ENCODE data around the gene POU3F1.
A peak's percentile ranks its signal among the peaks of the same experiment; 100 is the strongest.

Gene POU3F1

GRCh38 chr1:38026592-38027200 lies 19.9 kb downstream of the POU3F1 start:
- DNase-seq, result peak in 1 of 2 experiments; percentile 4

DNA sequence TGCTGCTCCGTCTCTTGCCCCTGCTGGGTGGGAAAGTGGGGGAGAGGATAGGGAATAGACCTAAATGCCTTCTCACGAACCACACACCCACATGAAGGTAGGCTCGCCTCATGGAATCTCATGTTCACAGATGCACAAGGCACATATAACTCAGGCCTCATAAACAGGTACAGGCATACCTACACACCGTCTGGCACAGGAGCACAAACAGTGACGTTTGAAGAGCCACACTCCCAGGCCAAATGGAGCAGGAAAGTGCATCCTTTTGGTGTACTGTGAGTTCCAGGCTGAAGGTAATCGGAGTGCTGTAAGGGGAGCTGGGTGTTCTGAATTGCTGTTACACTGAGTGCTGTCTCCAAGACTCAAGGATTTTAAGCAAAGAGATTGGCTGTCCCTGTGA lies 20.9 kb downstream of the POU3F1 start:
- DNase-seq, result no peak

DNA sequence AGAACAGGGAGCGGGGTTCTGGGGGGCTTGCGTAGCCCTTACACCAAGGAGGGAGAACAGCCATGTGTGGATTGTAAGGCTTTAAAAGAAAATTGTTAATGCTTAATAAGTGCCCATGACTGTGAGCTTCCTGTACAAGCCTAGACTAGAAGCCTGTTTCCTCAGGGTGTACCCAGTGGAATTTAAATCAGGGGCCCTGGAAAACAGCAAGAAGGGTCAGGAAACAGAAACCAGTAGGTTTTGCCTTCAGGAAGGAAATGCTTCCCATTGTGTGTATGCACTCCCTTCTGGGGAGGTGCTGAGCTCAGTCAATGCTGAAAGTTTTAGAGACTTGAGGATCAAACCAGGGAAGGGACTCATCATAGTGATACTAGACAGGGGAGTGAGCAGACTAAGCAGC lies 21.4 kb downstream of the POU3F1 start:
- DNase-seq, result no peak

DNA sequence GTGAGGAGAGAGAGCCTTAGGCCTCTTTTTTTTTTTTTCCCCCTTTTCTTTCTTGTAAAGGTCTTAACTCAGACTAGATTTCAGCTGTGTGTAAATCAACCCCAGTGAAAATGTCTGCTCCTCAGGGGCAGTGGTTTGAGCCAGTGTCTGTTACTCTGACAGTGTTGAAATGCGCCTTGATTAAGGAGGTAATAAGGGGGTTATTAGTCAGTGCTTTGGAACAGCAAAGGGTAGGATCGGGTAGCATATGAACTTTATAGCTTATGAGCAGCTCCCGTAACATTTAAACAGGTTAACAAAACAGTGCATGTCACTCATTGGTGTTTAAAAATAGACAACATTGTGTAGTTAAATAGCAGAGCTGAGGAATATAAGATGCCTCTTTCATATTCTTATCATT lies 23.8 kb downstream of the POU3F1 start:
- no peak for DNase-seq

GRCh38 chr1:38021969-38022368 lies 24.6 kb downstream of the POU3F1 start:
- DNase-seq, result no peak

DNA sequence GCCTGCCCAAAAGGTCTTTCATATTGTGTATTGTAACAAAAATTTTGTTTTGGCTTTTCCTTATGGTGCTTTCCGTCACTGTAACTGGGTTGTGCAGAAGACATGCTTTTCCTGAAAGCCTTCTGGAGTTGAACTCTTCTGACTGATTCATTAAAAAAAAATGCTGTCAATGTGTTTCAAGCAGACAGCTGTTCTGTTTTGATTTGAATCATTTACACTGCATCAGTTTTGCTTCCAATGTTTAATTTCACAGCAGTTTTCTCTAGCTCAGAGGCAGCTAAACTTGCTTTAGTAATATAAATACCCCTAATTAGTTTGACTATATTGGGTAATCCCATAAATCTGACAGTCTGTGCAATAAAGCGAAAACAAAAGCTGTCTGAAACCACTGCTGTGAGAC lies 26.2 kb downstream of the POU3F1 start:
- no peak for DNase-seq

DNA sequence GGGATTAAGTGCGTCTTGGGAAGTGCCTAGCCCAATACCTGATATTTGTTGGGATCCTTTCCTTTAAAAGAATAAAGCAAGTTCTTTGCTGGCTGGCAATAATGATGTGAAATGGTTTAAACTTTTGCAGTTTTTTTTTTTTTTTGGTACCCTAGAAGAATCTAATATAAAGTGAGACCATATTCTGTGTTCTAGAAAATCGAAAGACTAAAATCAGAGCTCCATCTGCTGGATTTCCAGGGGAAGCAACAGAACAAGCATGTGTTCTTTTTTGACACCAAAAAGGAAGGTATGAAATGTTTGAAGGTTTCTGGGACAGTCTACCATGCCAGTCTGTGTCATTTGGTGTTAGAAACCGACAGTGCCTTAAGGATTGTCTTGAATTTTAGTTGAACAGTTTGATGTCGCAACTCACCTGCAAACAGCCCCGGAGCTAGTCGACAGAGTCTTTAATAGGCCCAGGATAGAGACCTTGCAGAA lies 27.7 kb downstream of the POU3F1 start:
- peak in 1 of 2 experiments; percentile 15 for DNase-seq

DNA sequence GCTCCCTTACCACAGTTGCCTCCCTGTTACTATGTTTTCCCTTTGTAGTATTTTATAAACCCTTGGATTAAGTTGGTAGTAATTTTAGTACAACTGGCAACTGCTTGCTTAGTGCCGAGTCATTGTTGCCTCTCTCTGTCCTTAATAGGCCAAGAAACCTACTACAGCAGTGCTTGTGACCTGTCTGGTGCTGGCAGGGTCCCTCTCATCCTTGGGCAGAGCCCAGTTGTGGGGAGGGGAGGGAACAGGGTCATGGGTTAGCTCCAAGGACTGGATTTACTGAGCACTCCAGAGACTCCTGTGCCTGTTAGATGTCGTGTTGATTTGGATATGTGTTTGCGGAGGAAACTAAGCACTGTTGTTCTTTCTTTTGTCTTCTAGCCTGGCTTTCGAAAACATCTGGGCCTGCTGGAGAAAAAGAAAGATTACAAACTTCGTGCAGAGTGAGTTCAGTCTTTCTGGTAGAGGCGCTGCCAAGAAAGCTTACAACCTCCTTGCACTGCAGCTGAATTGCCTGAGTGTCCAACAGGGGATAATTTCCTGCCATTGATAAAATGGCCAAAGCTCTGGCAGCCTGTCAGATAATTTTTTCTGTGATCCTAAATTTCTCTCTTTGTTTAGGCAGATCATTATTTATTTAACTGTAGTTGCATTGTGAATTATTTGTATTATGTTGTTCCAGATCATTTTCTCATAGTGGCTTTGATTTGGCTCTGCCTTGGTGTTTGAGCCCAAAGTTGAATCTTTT lies 30.4 kb downstream of the POU3F1 start:
- DNase-seq, result no peak

DNA sequence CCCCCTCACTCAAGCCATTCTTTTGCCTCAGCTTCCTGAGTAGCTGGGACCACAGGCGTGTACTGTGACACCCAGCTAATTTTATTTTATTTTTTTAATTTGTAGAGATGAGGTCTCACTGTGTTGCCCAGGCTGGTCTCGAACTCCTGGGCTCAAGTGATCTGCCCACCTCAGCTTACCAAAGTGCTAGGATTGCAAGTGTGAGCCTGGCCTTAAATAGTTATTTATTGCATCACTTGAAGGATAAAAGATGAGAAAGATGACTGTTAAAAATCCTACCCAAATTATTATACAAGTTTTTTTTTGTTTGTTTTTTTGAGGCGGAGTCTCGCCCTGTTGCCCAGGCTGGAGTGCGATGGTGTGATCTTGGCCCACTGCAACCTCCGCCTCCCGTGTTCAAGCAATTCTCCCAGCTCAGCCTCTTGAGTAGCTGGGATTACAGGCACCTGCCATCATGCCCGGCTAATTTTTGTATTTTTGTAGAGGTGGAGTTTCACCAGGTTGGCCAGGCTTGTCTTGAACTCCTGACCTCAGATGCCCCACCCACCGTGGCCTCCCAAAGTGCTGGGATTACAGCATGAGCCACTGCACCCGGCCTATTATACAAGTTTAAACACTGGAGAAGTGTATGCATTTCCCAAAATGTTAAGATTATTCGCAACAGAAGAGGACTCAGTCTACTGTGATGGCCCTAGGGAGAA lies 31.7 kb downstream of the POU3F1 start:
- no peak for DNase-seq

GRCh38 chr1:38014171-38014570 lies 32.4 kb downstream of the POU3F1 start:
- no peak for DNase-seq

GRCh38 chr1:38013227-38013622 lies 33.4 kb downstream of the POU3F1 start:
- DNase-seq, result no peak

DNA sequence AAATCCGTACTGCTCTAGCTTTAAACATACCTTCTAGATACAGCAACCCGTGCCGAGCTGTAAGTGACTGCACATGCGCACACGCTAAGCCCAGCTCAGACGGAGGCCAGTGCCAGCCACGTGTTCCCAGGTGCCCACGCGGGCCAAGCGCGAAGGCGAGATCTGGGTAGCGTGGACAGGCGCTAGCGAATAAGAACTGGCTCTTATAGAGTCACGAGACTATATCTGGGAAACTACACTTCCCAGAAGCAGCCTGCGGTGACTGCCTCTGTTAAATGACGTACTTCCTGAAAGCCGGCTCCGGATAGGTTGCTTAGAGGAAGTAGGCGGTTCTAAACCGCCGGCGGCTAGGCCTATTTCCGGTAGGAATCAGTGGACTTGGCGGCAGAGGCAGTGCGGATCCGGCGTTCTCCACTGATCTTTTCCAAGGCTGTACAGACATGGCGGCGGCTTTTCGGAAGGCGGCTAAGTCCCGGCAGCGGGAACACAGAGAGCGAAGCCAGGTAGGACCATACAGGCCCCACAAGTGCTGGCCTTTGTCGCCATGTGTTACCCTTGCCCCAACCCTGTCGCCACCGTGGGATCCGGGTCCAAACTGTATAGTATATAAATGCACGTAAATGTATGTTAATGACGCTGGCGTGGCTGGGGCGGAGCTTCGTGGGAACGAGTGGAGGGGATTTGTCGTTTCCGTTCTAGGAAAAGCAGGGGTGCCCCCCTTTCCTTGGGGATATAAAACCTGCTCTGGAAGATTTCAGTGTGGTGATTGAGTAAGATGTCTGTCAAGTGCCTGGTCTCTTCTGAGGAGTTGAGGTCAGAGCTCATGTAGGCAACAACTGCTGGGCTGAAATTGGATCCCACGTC lies 34.0 kb downstream of the POU3F1 start, which contains the start of gene UTP11:
Gene UTP11, plus strand, starts transcription at position 372 of the 864 bp plus-strand sequence. Its CDS starts 69 bp downstream, at position 441.
- peak; percentile 98 to 99 for DNase-seq

- DNase-seq, result no peak
These were observed 36.8 kb downstream of the POU3F1 start for GRCh38 chr1:38009841-38010180.

DNA sequence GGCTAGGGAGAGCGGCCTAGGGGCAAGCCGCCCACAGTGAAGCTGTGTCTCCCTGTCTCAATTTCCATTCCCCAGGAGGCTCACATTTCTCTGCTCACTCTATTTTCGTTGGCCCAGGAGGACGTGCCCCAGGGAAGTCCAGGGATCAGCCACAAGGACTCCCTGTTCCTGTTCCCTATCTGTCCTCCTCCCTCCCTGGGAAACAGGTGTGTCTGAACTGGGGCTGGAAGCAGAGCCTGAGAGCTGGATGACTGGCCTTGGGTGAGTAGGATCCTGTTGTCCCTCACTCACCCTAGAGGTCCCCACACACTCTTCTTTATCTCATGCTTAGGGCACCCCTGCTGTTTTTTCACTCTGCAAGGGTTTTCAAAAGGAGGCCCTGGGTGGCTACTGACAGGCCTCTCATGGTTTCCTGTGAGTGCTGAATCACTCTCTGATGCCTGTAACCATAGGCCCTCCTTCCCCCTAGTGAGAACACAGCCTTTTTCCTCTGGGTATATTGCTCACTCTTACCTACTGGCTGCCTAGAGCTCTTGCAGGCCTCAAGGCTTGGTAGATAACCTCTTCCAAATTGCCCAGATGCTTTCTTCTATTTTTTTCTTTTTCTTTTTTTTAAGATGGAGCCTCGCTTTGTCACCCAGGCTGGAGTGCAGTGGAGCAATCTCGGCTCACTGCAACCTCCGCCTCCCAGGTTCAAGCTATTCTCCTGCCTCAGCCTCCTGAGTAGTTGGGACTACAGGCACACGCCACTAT lies 37.3 kb downstream of the POU3F1 start:
- DNase-seq, result no peak

- no peak for DNase-seq
These were observed 40.4 kb downstream of the POU3F1 start for GRCh38 chr1:38006008-38006828.

GRCh38 chr1:38005195-38006007 lies 41.2 kb downstream of the POU3F1 start, which contains the start of gene FHL3:
FHL3 (minus strand) TSS chr1:38005514; CDS start chr1:37999412, 6,102 bp downstream.
- DNase-seq, result peak in 1 of 2 experiments; percentile 45

DNA sequence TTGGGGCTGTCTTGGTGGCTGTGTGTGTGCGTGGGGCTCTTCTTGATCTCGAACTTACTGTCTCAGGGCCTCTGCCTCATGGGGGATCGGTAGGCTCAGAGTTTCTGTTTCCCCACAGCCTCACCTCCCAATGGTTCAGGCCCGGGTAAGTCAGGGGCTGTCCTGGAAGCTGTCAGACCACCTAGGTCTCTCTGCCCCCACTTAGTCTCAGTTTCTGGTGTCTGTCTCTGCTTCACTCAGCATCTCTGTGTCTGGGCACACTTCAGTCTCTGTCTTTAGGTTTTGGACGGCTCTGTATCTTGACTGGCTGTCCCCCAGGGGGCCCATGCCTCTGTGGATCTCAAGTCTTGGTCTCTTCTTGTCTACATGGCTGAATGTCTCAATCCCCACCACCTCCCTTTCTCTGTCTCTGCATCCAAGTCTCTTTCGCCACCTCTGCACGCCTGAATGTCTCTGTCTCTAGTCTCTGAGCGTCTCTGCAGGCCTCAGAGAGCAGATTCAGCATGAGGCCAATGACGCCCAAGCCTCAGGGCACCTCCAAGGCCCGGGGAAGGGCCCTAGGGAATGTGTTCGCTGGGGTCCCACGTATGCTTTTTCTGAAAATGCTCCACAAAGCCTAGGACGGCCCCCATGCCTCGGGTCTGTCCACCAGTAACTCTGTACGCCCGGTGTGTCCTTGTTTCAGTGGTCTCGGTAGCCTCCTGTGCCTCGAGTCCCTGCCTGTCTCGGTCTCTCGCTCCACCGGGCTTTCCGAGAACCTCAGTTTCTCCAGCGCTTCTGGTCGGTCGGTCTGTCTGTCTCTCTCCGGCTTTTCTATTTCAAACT lies 42.1 kb downstream of the POU3F1 start:
- DNase-seq, result no peak

DNA sequence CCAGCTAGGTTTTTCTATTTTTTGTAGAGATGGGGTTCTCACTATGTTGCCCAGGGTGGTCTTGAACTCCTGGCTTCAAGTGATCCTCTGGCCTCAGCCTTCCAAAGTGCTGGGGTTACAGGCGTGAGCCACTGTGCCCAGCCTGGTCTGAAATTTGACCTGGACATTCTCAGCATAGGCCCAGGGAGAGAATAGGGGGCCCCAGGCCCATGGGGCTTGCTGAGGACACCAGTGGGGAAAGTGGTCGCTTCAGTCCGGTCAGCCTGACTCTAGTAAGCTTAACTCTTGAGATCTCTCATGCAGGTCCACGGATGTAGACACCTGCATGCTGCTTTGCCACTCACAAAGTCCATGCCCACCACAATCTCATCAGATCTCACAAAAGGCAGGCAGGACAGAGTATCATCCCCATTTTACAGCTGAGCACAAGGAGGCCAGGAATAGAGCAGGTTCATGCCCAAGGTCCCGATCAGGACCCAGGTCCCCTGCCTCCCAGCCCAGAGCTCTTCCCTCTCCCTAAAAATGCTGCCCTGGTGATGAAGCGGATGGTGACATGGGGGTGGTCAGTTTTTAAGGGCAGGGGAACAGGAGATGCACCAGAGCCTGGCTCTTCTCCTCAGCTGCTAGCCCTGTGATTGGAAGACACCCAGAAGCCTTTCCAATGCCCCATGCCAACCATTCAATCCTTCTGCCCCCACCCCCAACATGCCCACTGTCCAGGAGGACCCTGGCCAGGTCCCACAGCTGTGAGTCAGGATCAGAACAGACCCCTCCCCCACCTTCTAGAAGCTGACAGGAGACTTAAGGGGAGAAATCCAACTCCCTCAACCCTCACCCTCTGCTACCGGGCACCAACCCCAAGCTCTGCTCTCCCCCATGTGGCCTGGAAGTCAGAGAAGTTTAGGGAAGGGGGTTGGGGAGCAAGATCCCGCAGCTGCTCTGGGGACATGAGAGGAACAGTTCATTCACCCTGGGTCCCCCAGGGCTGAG lies 43.0 kb downstream of the POU3F1 start:
- no peak for DNase-seq
